Measurements from ENCODE around the gene HOXA2.

The HOXA2 gene

DNA sequence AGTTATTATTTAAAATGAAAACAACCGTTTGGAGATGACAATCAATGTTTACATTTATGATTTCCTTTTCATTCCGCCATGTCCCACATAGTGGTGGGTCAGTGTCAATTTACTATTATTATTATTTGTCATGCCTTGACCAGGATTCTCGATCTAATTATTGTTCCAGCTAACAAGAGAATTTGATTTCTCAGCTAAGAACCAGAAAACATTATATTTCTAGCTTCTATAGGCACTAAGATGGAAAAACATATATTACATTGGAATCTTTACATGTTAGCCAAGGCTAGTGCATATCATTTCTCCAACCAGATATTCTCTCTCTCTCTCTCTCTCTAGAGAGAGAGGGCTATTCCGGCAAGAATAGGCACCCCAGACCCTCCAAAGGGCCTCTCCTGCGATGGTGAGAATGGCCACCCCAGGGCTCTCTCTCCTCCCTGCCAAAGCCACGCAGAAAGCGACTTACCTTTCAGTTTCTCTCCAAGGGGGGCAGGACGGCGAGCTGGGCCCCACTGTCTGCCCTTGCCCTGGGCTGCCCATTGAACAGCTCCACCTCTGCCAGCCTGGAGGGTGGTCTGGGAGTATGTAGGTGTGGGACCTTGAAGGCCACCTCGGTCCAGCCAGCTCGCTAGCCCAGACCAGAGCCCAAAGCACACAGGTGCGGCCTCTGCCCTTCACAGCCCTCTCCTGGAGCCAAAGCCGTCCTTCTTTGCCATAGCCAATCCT, 47.5 kb upstream of the HOXA2 start:
- peak overlapping the region; percentile 83 for H3K4me3 ChIP-seq (ENCODE audit: low read length)

GRCh38 chr7:27148756-27149641, 46.5 kb upstream of the HOXA2 start:
- peak overlapping the region; percentile 83 for H3K4me3 ChIP-seq (ENCODE audit: low read length)
- peak overlapping the region; percentile 72; the same call in 1 of the 2 replicates for H3K9ac ChIP-seq (ENCODE audit: low read length)
- peaks cover 12% of the 10 kb centered on the region for H3K79me2 ChIP-seq (ENCODE audit: low read length)
- TF ChIP-seq CTCF (IDR thresholded peaks at IDR 0.05; ENCODE audit: low read depth, low read length) (no peak), EZH2phosphoT487 (IDR thresholded peaks at IDR 0.05; ENCODE audit: low read depth) (no peak)
- H3K36me3 ChIP-seq (replicated peaks; ENCODE audit: low read depth, low read length): no peaks in the 10 kb centered on the region
- no peaks in the 10 kb centered on the region for H3K9me3 ChIP-seq (ENCODE audit: insufficient read depth, low read length)
- no peak overlapping the region for H3K27ac ChIP-seq (ENCODE audit: low read length)
- no peak overlapping the region for H2AFZ ChIP-seq (ENCODE audit: low read depth, low read length)
- H4K20me1 ChIP-seq (ENCODE audit: insufficient read depth, low read length): no peaks in the 10 kb centered on the region
- H3K4me2 ChIP-seq (ENCODE audit: low read length): peak overlapping the region; percentile 97
- no peaks in the 10 kb centered on the region for H3K27me3 ChIP-seq (ENCODE audit: low read depth, low read length)
- H3K4me1 ChIP-seq (ENCODE audit: low read length): peaks cover 10% of the 10 kb centered on the region; the same call in 1 of the 2 replicates

More for the DNA sequence above, 47.5 kb upstream of the HOXA2 start:
- peaks cover 12% of the 10 kb centered on the region for H3K79me2 ChIP-seq (ENCODE audit: low read length)
- peak overlapping the region; percentile 97 for H3K4me2 ChIP-seq (ENCODE audit: low read length)
- no peaks in the 10 kb centered on the region for H3K36me3 ChIP-seq (replicated peaks; ENCODE audit: low read depth, low read length)
- peak overlapping the region; percentile 43; the same call in 1 of the 2 replicates for H2AFZ ChIP-seq (ENCODE audit: low read depth, low read length)
- no peaks in the 10 kb centered on the region for H4K20me1 ChIP-seq (ENCODE audit: insufficient read depth, low read length)
- peak overlapping the region; percentile 72 for H3K9ac ChIP-seq (ENCODE audit: low read length)
- no peaks in the 10 kb centered on the region for H3K27me3 ChIP-seq (ENCODE audit: low read depth, low read length)
- no peaks in the 10 kb centered on the region for H3K9me3 ChIP-seq (ENCODE audit: insufficient read depth, low read length)
- H3K4me1 ChIP-seq (ENCODE audit: low read length): peaks cover 10% of the 10 kb centered on the region; the same call in 1 of the 2 replicates
- peak overlapping the region; percentile 28 for H3K27ac ChIP-seq (ENCODE audit: low read length)
- no peak for TF ChIP-seq CTCF (IDR thresholded peaks at IDR 0.05; ENCODE audit: low read depth, low read length)
- TF ChIP-seq EZH2phosphoT487 (IDR thresholded peaks at IDR 0.05; ENCODE audit: low read depth): no peak

DNA sequence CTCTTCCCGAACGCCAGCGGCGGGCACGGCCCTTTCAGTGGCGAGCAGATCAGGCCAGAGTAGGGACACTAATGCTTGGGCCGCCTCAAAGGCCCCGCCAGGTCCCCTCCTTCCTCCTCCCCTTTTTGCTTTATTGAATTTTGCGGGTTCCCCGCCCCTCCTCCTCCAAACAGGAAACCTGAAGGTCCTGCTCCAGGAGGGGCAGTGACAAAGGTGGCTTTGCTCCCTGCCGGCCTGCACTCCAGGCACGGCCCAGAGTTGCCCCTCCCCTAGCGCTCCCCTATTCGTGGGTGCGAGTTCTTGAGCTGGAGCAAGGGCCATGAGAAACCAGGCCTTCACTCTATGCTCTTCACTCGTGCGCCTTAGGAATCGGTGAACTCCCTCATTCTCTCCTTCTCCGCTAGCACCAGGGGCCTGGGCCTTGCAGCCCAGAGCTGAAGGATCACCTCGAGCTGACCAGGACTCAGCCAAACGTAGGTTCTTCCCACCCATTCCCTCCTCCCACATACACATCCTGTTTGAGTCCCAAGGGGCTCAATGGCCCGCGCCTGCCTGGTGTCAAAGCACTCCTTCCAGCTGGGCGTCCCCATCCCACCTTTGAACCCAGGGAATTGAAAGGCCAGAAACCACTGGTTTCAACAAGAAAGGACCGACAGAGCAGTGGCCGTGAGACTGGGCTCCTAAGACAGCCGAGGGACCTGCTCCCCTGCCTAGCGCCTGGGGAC, 45.7 kb upstream of the HOXA2 start:
- H3K27ac ChIP-seq (ENCODE audit: low read length): no peak overlapping the region
- H3K4me1 ChIP-seq (ENCODE audit: low read length): peaks cover 10% of the 10 kb centered on the region; the same call in 1 of the 2 replicates
- no peak overlapping the region for H3K9ac ChIP-seq (ENCODE audit: low read length)
- no peaks in the 10 kb centered on the region for H4K20me1 ChIP-seq (ENCODE audit: insufficient read depth, low read length)
- no peak overlapping the region for H2AFZ ChIP-seq (ENCODE audit: low read depth, low read length)
- peaks cover 12% of the 10 kb centered on the region for H3K79me2 ChIP-seq (ENCODE audit: low read length)
- H3K36me3 ChIP-seq (replicated peaks; ENCODE audit: low read depth, low read length): no peaks in the 10 kb centered on the region
- no peak for TF ChIP-seq CTCF (IDR thresholded peaks at IDR 0.05; ENCODE audit: low read depth, low read length)
- no peak for TF ChIP-seq EZH2phosphoT487 (IDR thresholded peaks at IDR 0.05; ENCODE audit: low read depth)
- no peaks in the 10 kb centered on the region for H3K9me3 ChIP-seq (ENCODE audit: insufficient read depth, low read length)
- no peaks in the 10 kb centered on the region for H3K27me3 ChIP-seq (ENCODE audit: low read depth, low read length)
- H3K4me3 ChIP-seq (ENCODE audit: low read length): no peak overlapping the region
- no peak overlapping the region for H3K4me2 ChIP-seq (ENCODE audit: low read length)

All from OCI-LY3 (cell line).